Lower lobe of right lung (tissue), 2 donors: ENCODE data around the gene FGF21. TPM values are rescaled to one million over a fixed set of nuclear protein-coding genes. Genes with fewer than 3 reads are reported as not detected.
A peak's percentile ranks its signal among the peaks of the same experiment; 100 is the strongest.
"Not testable (repeated sequence)": the region's sequence is repeated elsewhere in the genome, so short reads cannot be mapped to it uniquely, and the experiment has no call there.

Experiments used
- ATAC-seq, 2 donors: fragments of 200-7000 bp; cut with Tn5 transposase; one replicate each; pipeline ENCODE4 v1.9.1; 2020 to 2022; ENCODE audit warnings: mild to moderate bottlenecking in 2 of 2, moderate library complexity in 2 of 2
- DNase-seq: peaks from one replicate; pipeline ENCODE4 v3.0.0-alpha.2; 2020
- H3K27ac ChIP-seq: fragments of 200-600 bp; one replicate; pipeline ENCODE4 v1.8.0; 2022
- H3K27me3 ChIP-seq: fragments of 200-600 bp; one replicate; pipeline ENCODE4 v1.8.0; 2022; ENCODE audit warnings: low read depth
- H3K36me3 ChIP-seq: fragments of 200-600 bp; one replicate; pipeline ENCODE4 v1.8.0; 2022; ENCODE audit warnings: mild to moderate bottlenecking
- H3K4me1 ChIP-seq: fragments of 200-600 bp; one replicate; pipeline ENCODE4 v1.8.0; 2022
- H3K4me3 ChIP-seq: fragments of 200-600 bp; one replicate; pipeline ENCODE4 v1.8.0; 2022; ENCODE audit warnings: mild to moderate bottlenecking
- H3K9me3 ChIP-seq: fragments of 200-600 bp; one replicate; pipeline ENCODE4 v1.8.0; 2022
- CTCF ChIP-seq: fragments of 200-600 bp; IDR thresholded peaks from one replicate; pipeline ENCODE4 v1.8.0; 2022; ENCODE audit warnings: antibody characterized with exemption, mild to moderate bottlenecking
- intact Hi-C: fragments of 100-400 bp; cut with DNase I; formaldehyde crosslinking; loops from one replicate; pipeline ENCODE4 v1.11.0; 2022
- total RNA-seq: library from RNA; stranded (reverse); fragmentation: NEBNext Ultra II Directional; extraction: Animal tissue kit (Norgen Biotek cat#: 25700); gene quantifications from one replicate; pipeline ENCODE4 v1.2.1, GENCODE V29; 2021
- donor health status: DM: no; HTN: yes; CAD: no; lungs with severe emphysema.

FGF21 gene
- total RNA-seq, 1 donor from 2014 or later = not detected

GRCh38 chr19:48714759-48715675 lies 40.3 kb upstream of the FGF21 start:
- Histone ChIP-seq H3K36me3 (no peaks in the 10 kb centered on the region), H3K27ac (peak overlapping the region; percentile 82), H3K4me3 (peak overlapping the region; percentile 81), H3K4me1 (peaks cover 45% of the 10 kb centered on the region), H3K27me3 (no peaks in the 10 kb centered on the region), H3K9me3 (no peaks in the 10 kb centered on the region)
- peak; percentile 49 for DNase-seq
- ATAC-seq = no peak
- intact Hi-C loops = no loop called here
- no peak for TF ChIP-seq CTCF

DNA sequence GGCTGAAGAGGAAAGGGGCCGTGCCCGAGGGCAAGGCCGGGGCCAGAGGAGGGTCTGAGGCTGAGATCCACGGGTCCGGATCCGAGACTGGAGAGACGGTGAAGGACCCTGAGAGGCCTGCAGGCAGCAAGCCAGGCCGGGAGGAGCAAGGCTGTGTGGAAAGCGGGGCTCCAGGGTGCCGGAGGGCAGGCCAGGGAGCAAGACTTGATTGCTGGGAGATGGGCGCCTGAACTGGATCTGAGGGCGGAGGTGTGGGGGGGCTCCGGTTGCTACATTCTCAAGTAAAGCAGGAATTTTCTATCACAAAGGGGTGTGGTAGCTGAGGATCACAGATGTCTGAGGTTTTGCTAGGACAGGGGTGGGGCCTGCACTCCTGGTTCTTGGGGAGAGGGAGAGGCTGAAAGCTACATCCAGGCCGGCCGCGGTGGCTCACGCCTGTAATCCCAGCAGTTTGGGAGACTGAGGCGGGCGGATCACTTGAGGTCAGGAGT lies 39.6 kb upstream of the FGF21 start:
- H3K4me1 ChIP-seq = peaks cover 45% of the 10 kb centered on the region
- ATAC-seq = no peak
- peak overlapping the region; percentile 38 for H3K4me3 ChIP-seq

GRCh38 chr19:48716562-48717291 lies 38.6 kb upstream of the FGF21 start:
- no peak for TF ChIP-seq CTCF
- H3K36me3 ChIP-seq = peaks cover 3% of the 10 kb centered on the region
- H3K4me3 ChIP-seq = peak overlapping the region; percentile 38
- peaks cover 54% of the 10 kb centered on the region for H3K4me1 ChIP-seq
- intact Hi-C loops = no loop called here
- no peak for ATAC-seq
- peak; percentile 52 for DNase-seq
- H3K27me3 ChIP-seq = no peaks in the 10 kb centered on the region
- peak overlapping the region; percentile 43 for H3K27ac ChIP-seq
- H3K9me3 ChIP-seq = no peaks in the 10 kb centered on the region

More for the DNA sequence above, 39.6 kb upstream of the FGF21 start:
- no peak for TF ChIP-seq CTCF
- intact Hi-C loops = no loop called here
- Histone ChIP-seq H3K27me3 (no peaks in the 10 kb centered on the region), H3K36me3 (no peaks in the 10 kb centered on the region), H3K27ac (peak overlapping the region; percentile 41), H3K9me3 (no peaks in the 10 kb centered on the region)
- DNase-seq = no peak

DNA sequence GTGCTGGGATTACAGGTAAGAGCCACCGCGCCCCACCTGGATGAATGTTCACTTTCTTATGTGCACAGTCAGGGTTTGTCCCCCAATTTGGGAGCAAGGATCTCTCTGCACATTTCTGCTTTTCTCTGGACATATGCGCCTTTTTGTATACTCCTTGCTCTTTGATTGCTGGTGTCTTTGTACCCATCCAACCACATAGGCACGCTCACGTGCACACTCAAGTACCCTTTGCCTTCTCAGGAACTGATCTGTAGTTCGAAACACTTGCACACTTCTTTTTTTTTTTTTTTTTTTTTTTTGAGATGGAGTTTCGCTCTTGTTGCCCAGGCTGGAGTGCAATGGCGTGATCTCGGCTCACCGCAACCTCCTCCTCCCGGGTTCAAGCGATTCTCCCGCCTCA lies 37.2 kb upstream of the FGF21 start:
- H3K36me3 ChIP-seq = peaks cover 12% of the 10 kb centered on the region
- H3K4me1 ChIP-seq = peaks cover 60% of the 10 kb centered on the region
- DNase-seq, H3K27ac ChIP-seq, ATAC-seq, H3K27me3 ChIP-seq, intact Hi-C loops, H3K9me3 ChIP-seq, H3K4me3 ChIP-seq: not testable (repeated sequence)

DNA sequence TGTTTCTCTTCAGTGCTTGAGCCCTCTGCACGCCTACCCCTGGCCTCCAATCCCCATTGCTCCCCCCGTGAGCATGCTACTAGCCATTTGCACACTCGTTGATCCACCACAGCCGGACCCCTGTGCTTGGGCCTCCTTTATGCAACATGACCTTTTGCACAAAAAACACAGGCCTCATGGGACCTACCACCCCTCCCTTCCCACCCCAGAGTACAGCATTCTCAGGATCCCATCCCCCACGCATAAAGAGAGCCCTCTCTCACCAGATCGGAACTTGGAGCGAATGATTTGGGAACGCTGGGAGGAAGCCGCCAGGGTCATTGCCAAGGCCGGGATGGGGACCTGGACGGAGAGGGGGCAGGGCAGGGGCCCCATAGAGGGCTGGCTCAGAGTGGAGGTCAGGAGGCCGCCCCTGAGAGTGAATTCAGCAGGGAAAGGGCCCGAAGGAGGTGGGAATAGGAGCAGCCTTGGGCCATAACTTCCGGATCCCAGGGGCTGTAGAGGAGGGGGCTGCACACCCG lies 36.6 kb upstream of the FGF21 start:
- no peak overlapping the region for H3K27ac ChIP-seq
- intact Hi-C loops = no loop called here
- ATAC-seq (no peak), DNase-seq (no peak)
- H3K36me3 ChIP-seq = peaks cover 16% of the 10 kb centered on the region
- no peak overlapping the region for H3K4me3 ChIP-seq
- H3K27me3 ChIP-seq = no peaks in the 10 kb centered on the region
- H3K4me1 ChIP-seq = peaks cover 59% of the 10 kb centered on the region
- no peaks in the 10 kb centered on the region for H3K9me3 ChIP-seq
- TF ChIP-seq CTCF = no peak
